Left ventricle myocardium inferior (tissue), 1 donor: ENCODE measurements around the gene MFNG. TPM values are rescaled to one million over a fixed set of nuclear protein-coding genes. Genes with fewer than 3 reads are reported as not detected.

Experiments used
- DNase-seq: peaks from one replicate; pipeline ENCODE4 v3.0.0-alpha.2; 2020
- H3K27ac ChIP-seq: fragments of 200-600 bp; replicated peaks from 2 replicates; pipeline ENCODE4 v1.8.0; 2021
- H3K27me3 ChIP-seq: fragments of 200-600 bp; 2 replicates; pipeline ENCODE4 v1.8.0; 2021; ENCODE audit warnings: low read depth
- H3K36me3 ChIP-seq: fragments of 200-600 bp; 2 replicates; pipeline ENCODE4 v1.8.0; 2021
- H3K4me1 ChIP-seq: fragments of 200-600 bp; 2 replicates; pipeline ENCODE4 v1.8.0; 2021
- H3K4me3 ChIP-seq: fragments of 200-600 bp; 2 replicates; pipeline ENCODE4 v1.8.0; 2021; ENCODE audit warnings: mild to moderate bottlenecking, moderate library complexity
- H3K9me3 ChIP-seq: fragments of 200-600 bp; replicated peaks from 2 replicates; pipeline ENCODE4 v1.8.0; 2021
- CTCF ChIP-seq: fragments of 200-600 bp; IDR thresholded peaks from 2 replicates; pipeline ENCODE4 v1.8.0; 2021; ENCODE audit warnings: antibody characterized with exemption, mild to moderate bottlenecking, borderline replicate concordance
- intact Hi-C: fragments of 100-400 bp; cut with micrococcal nuclease; formaldehyde crosslinking; loops from one replicate; pipeline ENCODE4 v1.11.0; 2022
- total RNA-seq: library from RNA; stranded (reverse); fragmentation: NEBNext Ultra II Directional; extraction: Animal tissue kit (Norgen Biotek cat#: 25700); gene quantifications from one replicate; pipeline ENCODE4 v1.2.1, GENCODE V29; 2021
- donor health status: DM: no; HTN: yes; CAD: no; lungs with severe emphysema.

Gene MFNG
- total RNA-seq, 1 donor from 2014 or later = 11.8 TPM

- intact Hi-C loops = no loop called here
- H3K36me3 ChIP-seq = peaks cover 12% of the 10 kb centered on the region
- TF ChIP-seq CTCF = no peak
- no peaks in the 10 kb centered on the region for H3K9me3 ChIP-seq
- peaks cover 3% of the 10 kb centered on the region for H3K4me1 ChIP-seq
- no peak for DNase-seq
- peaks cover 76% of the 10 kb centered on the region for H3K27me3 ChIP-seq
- H3K27ac ChIP-seq = no peak overlapping the region
- H3K4me3 ChIP-seq = no peak overlapping the region
Observed at GRCh38 chr22:37476389-37477329, 9.5 kb downstream of the MFNG start.

- no peak overlapping the region for H3K4me3 ChIP-seq
- H3K27ac ChIP-seq = no peak overlapping the region
- no peaks in the 10 kb centered on the region for H3K9me3 ChIP-seq
- peaks cover 72% of the 10 kb centered on the region for H3K27me3 ChIP-seq
- no peak for DNase-seq
- H3K36me3 ChIP-seq = peaks cover 12% of the 10 kb centered on the region
- H3K4me1 ChIP-seq = no peaks in the 10 kb centered on the region
- no peak for TF ChIP-seq CTCF
- intact Hi-C loops = no loop called here
Observed at GRCh38 chr22:37474447-37475090, 11.6 kb downstream of the MFNG start.

- DNase-seq = no peak
- intact Hi-C loops = no loop called here
- Histone ChIP-seq H3K36me3 (peaks cover 7% of the 10 kb centered on the region), H3K27ac (no peak overlapping the region), H3K9me3 (no peaks in the 10 kb centered on the region), H3K27me3 (peaks cover 63% of the 10 kb centered on the region), H3K4me3 (no peak overlapping the region), H3K4me1 (no peaks in the 10 kb centered on the region)
- TF ChIP-seq CTCF = no peak
Observed at GRCh38 chr22:37473437-37473946, 12.7 kb downstream of the MFNG start.

GRCh38 chr22:37472418-37473006, 13.7 kb downstream of the MFNG start:
- Histone ChIP-seq H3K9me3 (no peaks in the 10 kb centered on the region), H3K4me1 (no peaks in the 10 kb centered on the region), H3K27me3 (peaks cover 66% of the 10 kb centered on the region), H3K4me3 (no peak overlapping the region), H3K27ac (no peak overlapping the region), H3K36me3 (peaks cover 7% of the 10 kb centered on the region)
- intact Hi-C loops = no loop called here
- peak; percentile 48 for TF ChIP-seq CTCF
- DNase-seq = no peak

- Histone ChIP-seq H3K4me1 (no peaks in the 10 kb centered on the region), H3K9me3 (no peaks in the 10 kb centered on the region), H3K27ac (no peak overlapping the region), H3K36me3 (peaks cover 7% of the 10 kb centered on the region), H3K27me3 (peaks cover 66% of the 10 kb centered on the region), H3K4me3 (no peak overlapping the region)
- TF ChIP-seq CTCF = no peak
- intact Hi-C loops = no loop called here
- no peak for DNase-seq
Observed at GRCh38 chr22:37471727-37472417, 14.3 kb downstream of the MFNG start.
